Measurements from ENCODE around the gene EIF4A3.
"Not testable (repeated sequence)": the region's sequence is repeated elsewhere in the genome, so short reads cannot be mapped to it uniquely, and the experiment has no call there.

EIF4A3 gene

GRCh38 chr17:80101011-80101945, 45.6 kb downstream of the EIF4A3 start, which contains the start of gene GAA:
TSS of gene GAA (plus strand) at chr17:80101581. CDS start at chr17:80104587, 3,006 bp downstream.
- peak; percentile 71 for DNase-seq (ENCODE audit: low read depth, low spot score)

DNA sequence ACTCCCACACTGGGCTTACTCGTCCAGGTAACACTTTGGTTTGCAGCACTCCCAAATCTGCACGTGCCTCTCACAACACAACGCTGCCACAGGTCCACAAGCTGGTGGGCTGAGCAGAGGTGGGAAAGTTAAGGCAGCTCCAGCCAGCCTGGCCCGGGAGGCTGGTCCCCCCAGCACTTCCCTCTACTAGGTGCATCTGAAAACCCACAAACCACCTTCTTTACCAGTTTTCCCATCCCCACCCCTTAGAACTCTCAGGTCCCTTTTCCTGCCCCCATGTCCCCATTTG, 46.9 kb downstream of the EIF4A3 start:
- no peak for DNase-seq (ENCODE audit: low read depth, low spot score)

- no peak for DNase-seq (ENCODE audit: low read depth, low spot score)
Observed at GRCh38 chr17:80099291-80100034, 47.5 kb downstream of the EIF4A3 start.

GRCh38 chr17:80097844-80098691, 48.9 kb downstream of the EIF4A3 start:
- no peak for DNase-seq (ENCODE audit: low read depth, low spot score)

GRCh38 chr17:80097127-80097621, 49.8 kb downstream of the EIF4A3 start:
- no peak for DNase-seq (ENCODE audit: low read depth, low spot score)

GRCh38 chr17:80096561-80097021, 50.3 kb downstream of the EIF4A3 start:
- DNase-seq (ENCODE audit: low read depth, low spot score): no peak

DNA sequence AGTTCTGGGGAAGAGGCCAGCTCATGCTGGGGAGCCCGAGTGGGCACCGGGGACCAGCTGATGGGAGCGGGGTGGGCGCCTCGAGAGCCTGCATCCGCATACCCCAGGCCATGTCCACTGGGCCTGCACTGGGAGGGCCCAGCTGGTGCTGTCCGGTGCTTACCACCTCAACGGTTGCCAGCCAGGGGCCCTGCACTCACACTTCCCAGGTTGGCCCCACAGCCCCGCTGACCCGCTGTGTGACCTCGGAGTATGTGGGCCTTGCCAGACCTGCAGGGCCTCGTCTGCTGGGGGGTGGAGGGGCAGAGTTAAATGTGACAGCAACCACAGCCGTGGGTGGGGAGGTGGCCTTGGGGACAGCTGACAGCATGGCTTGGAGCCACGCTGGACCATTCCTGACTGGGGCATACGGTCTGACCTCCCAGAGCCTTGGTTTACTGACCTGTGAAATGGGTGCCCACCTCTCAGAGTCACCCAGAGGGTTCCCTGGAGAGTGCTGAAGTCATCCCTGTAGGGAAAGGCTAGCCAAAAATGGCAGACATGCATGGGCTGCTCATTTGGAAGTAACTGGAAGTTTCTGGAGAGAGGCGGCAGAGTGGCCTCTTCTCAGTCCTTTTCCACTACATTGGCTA, 51.0 kb downstream of the EIF4A3 start:
- DNase-seq (ENCODE audit: low read depth, low spot score): no peak

DNA sequence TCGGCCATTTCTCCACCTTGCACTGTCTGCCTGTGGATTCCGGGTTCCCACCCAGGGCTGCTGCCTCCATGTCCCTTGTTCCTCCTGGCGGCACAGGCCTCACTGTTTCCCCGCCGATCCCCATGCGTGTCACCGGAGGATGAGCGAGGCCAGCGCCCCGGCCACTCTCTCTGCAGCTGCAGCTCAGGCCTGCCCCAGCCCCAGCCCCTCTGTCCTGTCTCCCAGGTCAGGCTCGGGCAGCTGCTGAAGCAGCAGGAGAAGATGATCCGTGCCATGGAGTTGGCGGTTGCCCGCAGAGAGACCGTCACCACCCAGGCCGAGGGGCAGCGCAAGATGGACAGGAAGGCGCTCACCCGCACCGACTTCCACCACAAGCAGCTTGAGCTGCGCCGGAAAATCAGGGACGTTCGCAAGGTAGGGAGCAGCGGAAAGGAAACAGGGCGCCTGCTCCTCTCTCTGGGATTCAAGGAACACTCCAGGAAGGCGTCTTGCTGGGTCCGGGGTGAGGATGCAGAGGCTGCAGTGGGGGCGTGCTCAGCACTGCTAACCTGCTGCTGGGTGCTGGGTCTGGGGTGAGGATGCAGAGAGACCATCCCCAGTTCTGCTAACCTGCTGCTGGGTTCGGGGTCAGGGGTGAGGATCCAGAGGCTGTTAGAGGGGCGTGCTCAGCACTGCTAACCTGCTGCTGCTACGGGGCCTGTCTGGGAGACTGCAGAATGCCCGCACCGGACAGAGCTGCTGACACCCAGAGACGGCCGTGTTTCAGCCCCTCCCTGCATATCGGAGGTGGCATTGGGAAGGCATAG, 51.7 kb downstream of the EIF4A3 start:
- DNase-seq (ENCODE audit: low read depth, low spot score): no peak

GRCh38 chr17:80092959-80093358, 54.0 kb downstream of the EIF4A3 start:
- no peak for DNase-seq (ENCODE audit: low read depth, low spot score)

- no peak for DNase-seq (ENCODE audit: low read depth, low spot score)
Observed at GRCh38 chr17:80091376-80091775, 55.6 kb downstream of the EIF4A3 start.

DNA sequence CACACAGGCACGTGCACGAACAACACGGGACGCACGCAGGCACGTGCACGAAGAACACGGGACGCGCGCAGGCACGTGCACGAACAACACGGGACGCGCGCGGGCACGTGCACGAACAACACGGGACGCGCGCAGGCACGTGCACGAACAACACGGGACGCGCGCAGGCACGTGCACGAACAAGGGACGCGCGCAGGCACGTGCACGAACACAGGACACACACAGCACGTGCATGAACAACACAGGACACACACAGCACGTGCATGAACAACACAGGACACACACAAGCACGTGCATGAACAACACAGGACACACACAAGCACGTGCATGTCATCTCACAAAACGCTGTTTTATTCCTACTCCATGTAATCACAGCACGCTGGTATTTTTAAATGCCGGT, 56.8 kb downstream of the EIF4A3 start:
- DNase-seq (ENCODE audit: low read depth, low spot score): not testable (repeated sequence)

GRCh38 chr17:80089762-80090161, 57.2 kb downstream of the EIF4A3 start:
- DNase-seq (ENCODE audit: low read depth, low spot score): no peak

DNA sequence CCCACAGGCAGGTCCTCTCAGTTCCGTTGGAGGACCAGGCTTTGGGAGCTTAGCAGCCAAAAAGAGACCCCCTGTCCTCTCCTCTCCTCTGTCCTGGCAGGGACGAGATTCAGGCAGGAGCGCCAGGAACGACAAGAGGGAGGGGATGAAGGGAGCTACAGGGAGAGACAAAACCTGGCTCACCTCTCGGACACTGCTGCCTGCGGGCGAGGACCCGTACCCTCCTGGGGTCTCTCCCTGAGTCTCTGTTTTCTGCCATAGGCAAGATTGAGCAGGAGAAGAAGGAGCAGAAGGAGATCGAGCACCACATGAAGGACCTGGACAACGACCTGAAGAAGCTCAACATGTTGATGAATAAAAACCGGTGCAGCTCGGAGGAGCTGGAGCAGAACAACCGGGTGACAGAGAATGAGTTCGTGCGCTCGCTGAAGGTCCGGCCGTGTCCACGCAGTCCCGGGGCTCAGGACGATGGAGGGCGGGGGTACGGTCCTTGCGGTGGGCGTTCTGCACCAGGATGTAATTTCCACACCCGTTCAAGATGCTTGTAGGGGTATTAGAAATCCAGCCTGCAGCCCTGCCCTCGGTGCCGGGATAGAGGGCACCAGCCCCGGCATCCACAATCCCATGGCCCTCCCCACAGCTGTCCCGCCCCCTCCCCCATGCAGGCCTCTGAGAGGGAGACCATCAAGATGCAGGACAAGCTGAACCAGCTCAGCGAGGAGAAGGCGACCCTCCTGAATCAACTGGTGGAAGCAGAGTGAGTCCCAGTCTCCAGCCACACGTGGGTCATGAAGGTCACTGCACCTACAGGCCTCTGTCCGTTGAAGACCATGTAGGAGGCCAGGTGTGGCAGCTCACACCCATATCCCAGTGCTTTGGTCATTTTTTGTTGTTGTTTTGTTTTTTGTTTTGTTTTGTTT, 59.3 kb downstream of the EIF4A3 start:
- no peak for DNase-seq (ENCODE audit: low read depth, low spot score)

DNA sequence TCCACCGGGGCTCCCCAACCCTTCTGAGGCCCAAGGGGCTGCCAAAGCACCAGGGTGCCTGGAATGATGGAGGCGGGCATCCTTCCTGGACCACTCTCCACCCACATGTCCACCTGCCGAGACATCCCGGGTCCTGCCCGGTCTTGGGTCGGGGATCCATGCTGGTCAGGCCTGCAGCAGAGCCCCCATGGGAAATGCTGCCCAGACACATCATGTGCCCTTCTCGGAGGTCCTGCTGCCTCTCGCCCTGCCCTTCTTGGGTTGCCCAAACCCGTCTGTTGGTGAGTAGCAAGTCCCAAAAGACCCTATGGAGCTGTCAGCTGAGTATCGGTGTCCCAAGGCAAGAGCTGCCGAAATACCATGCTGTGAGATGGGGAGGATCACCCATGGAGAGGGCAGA, 60.3 kb downstream of the EIF4A3 start:
- DNase-seq (ENCODE audit: low read depth, low spot score): no peak

GRCh38 chr17:80086081-80086480, 60.8 kb downstream of the EIF4A3 start:
- no peak for DNase-seq (ENCODE audit: low read depth, low spot score)

GRCh38 chr17:80084773-80085172, 62.2 kb downstream of the EIF4A3 start:
- DNase-seq (ENCODE audit: low read depth, low spot score): no peak
